SU-DHL-6 (cell line): Measurements from ENCODE around the gene REM1.

Experiments used
- CTCF ChIP-seq: fragments of 200-600 bp; sonication (generic); IDR thresholded peaks from one replicate; pipeline ENCODE4 v1.5.1; 2017; ENCODE audit warnings: antibody characterized with exemption, mild to moderate bottlenecking, low read length, moderate library complexity; ENCODE audit not compliant: insufficient read depth, poor library complexity, severe bottlenecking
- EZH2phosphoT487 ChIP-seq: fragments of 200-600 bp; sonication (generic), shearing (Covaris generic); conservative IDR thresholded peaks from 2 replicates; pipeline ENCODE4 v1.6.1; 2018; ENCODE audit warnings: mild to moderate bottlenecking, antibody characterized with exemption, low read length, moderate library complexity, mixed read lengths

- no peak for TF ChIP-seq CTCF
- TF ChIP-seq EZH2phosphoT487: no peak
Observed at GRCh38 chr20:31476294-31476585, 1.2 kb downstream of the REM1 start.
